Measurements from ENCODE around the gene RASSF5.

Gene RASSF5

DNA sequence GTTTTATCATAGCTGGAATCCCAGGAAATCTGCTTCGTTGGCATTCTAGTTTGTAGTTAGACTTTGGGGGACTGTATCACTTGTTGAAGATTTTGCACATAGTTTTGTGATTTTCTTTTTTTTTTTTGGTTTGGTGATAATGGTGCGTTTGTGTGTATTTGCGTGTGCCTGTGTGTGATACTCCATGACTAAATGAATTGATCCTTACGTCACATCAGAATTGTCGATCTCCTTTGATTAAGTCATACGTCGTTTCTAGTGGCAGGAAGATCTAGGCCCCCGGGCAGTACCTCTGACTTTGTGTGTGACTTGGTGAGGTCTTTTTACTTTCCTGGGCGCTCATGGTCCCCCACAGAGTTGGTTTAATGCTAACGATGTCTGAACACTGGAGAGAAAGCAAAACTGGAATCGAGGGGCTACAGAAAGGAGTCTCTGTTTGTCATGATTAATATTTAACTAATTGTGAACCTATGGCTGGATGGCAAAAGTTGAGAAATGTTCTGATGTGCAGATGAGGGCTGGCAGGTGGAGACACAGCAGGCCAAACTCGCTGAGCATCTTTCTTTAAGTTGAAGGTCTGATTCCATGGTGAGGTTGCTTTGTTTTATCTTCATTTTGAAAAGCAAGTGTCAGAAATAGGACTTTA, 2.4 kb downstream of the RASSF5 start:
- no peak overlapping the region for H3K4me2 ChIP-seq (ENCODE audit: low read depth, low read length)
- peaks cover 15% of the 10 kb centered on the region for H3K27me3 ChIP-seq (replicated peaks; ENCODE audit: insufficient read depth, low read length)
- no peak overlapping the region for H2AFZ ChIP-seq (ENCODE audit: low read length)
- no peaks in the 10 kb centered on the region for H3K9me3 ChIP-seq (replicated peaks; ENCODE audit: insufficient read depth, low read length)
- H3K4me3 ChIP-seq (ENCODE audit: low read length) = no peak overlapping the region
- TF ChIP-seq EZH2 (optimal IDR thresholded peaks at IDR 0.05; ENCODE audit: low read depth, low read length) (no peak), EZH2phosphoT487 (IDR thresholded peaks at IDR 0.05; ENCODE audit: low read length) (no peak)
- TF ChIP-seq, protein P1, sequence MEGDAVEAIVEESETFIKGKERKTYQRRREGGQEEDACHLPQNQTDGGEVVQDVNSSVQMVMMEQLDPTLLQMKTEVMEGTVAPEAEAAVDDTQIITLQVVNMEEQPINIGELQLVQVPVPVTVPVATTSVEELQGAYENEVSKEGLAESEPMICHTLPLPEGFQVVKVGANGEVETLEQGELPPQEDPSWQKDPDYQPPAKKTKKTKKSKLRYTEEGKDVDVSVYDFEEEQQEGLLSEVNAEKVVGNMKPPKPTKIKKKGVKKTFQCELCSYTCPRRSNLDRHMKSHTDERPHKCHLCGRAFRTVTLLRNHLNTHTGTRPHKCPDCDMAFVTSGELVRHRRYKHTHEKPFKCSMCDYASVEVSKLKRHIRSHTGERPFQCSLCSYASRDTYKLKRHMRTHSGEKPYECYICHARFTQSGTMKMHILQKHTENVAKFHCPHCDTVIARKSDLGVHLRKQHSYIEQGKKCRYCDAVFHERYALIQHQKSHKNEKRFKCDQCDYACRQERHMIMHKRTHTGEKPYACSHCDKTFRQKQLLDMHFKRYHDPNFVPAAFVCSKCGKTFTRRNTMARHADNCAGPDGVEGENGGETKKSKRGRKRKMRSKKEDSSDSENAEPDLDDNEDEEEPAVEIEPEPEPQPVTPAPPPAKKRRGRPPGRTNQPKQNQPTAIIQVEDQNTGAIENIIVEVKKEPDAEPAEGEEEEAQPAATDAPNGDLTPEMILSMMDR (IDR thresholded peaks at IDR 0.05; ENCODE audit: low read length) = no peak
- no peak overlapping the region for H3K27ac ChIP-seq (ENCODE audit: low read length)
- H3F3A ChIP-seq (ENCODE audit: insufficient read depth, low read length) = no peaks in the 10 kb centered on the region; the same call in 1 of the 2 replicates
- H4K20me1 ChIP-seq (ENCODE audit: insufficient read depth, low read length) = no peaks in the 10 kb centered on the region
- peaks cover 15% of the 10 kb centered on the region for H3K4me1 ChIP-seq (ENCODE audit: low read length)
- no peak for DNase-seq
- H3K79me2 ChIP-seq (ENCODE audit: low read length) = no peaks in the 10 kb centered on the region
- H3K9me2 ChIP-seq (replicated peaks; ENCODE audit: insufficient read depth, low read length) = no peaks in the 10 kb centered on the region
- no peaks in the 10 kb centered on the region for H3K36me3 ChIP-seq (replicated peaks; ENCODE audit: insufficient read depth, low read length)
- H3K9ac ChIP-seq (ENCODE audit: low read length) = no peak overlapping the region

DNA sequence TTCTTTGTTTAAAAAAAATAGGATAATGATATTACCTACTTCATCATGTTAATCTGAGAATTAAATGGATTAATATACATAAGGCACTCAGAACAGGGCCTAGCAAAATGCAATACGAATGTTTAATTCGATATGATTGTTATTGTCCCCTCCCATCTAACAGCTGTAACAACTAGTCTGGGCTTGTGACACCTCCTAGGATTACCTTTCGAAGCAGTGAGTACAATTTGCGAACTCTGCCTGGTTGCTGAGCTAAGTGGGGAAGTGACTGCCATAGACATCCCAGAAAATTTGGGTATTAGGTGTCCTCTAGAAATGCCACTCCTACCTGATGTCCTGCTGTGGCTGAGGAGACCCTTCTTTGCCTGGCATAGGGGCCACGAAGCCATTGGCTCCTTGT, 3.0 kb downstream of the RASSF5 start:
- H3K4me1 ChIP-seq (ENCODE audit: low read length) = peaks cover 21% of the 10 kb centered on the region
- H2AFZ ChIP-seq (ENCODE audit: low read length) = no peak overlapping the region
- H3K9me2 ChIP-seq (replicated peaks; ENCODE audit: insufficient read depth, low read length) = no peaks in the 10 kb centered on the region
- H3K36me3 ChIP-seq (replicated peaks; ENCODE audit: insufficient read depth, low read length) = no peaks in the 10 kb centered on the region
- H3K9me3 ChIP-seq (replicated peaks; ENCODE audit: insufficient read depth, low read length) = no peaks in the 10 kb centered on the region
- no peak overlapping the region for H3K4me2 ChIP-seq (ENCODE audit: low read depth, low read length)
- no peak overlapping the region for H3K4me3 ChIP-seq (ENCODE audit: low read length)
- DNase-seq = no peak
- H4K20me1 ChIP-seq (ENCODE audit: insufficient read depth, low read length) = no peaks in the 10 kb centered on the region
- H3F3A ChIP-seq (ENCODE audit: insufficient read depth, low read length) = no peaks in the 10 kb centered on the region; the same call in 1 of the 2 replicates
- H3K9ac ChIP-seq (ENCODE audit: low read length) = no peak overlapping the region
- TF ChIP-seq EZH2phosphoT487 (IDR thresholded peaks at IDR 0.05; ENCODE audit: low read length) (no peak), EZH2 (optimal IDR thresholded peaks at IDR 0.05; ENCODE audit: low read depth, low read length) (no peak)
- TF ChIP-seq, protein P1 (IDR thresholded peaks at IDR 0.05; ENCODE audit: low read length) = no peak
- no peak overlapping the region for H3K27ac ChIP-seq (ENCODE audit: low read length)
- H3K79me2 ChIP-seq (ENCODE audit: low read length) = no peaks in the 10 kb centered on the region
- H3K27me3 ChIP-seq (replicated peaks; ENCODE audit: insufficient read depth, low read length) = peaks cover 15% of the 10 kb centered on the region

- TF ChIP-seq, protein P1 (IDR thresholded peaks at IDR 0.05; ENCODE audit: low read length) = no peak
- TF ChIP-seq EZH2phosphoT487 (IDR thresholded peaks at IDR 0.05; ENCODE audit: low read length) (no peak), EZH2 (optimal IDR thresholded peaks at IDR 0.05; ENCODE audit: low read depth, low read length) (no peak)
- Histone ChIP-seq H3K9me3 (replicated peaks; ENCODE audit: insufficient read depth, low read length) (no peaks in the 10 kb centered on the region), H3K4me1 (ENCODE audit: low read length) (peaks cover 30% of the 10 kb centered on the region), H3K9ac (ENCODE audit: low read length) (no peak overlapping the region), H3K79me2 (ENCODE audit: low read length) (no peaks in the 10 kb centered on the region), H3K36me3 (replicated peaks; ENCODE audit: insufficient read depth, low read length) (no peaks in the 10 kb centered on the region), H4K20me1 (ENCODE audit: insufficient read depth, low read length) (no peaks in the 10 kb centered on the region), H3K9me2 (replicated peaks; ENCODE audit: insufficient read depth, low read length) (no peaks in the 10 kb centered on the region), H3F3A (ENCODE audit: insufficient read depth, low read length) (peaks cover under 1% of the 10 kb centered on the region; the same call in 1 of the 2 replicates), H3K27me3 (replicated peaks; ENCODE audit: insufficient read depth, low read length) (peaks cover 15% of the 10 kb centered on the region), H3K27ac (ENCODE audit: low read length) (no peak overlapping the region), H3K4me3 (ENCODE audit: low read length) (no peak overlapping the region), H3K4me2 (ENCODE audit: low read depth, low read length) (no peak overlapping the region), H2AFZ (ENCODE audit: low read length) (no peak overlapping the region)
- no peak for DNase-seq
Observed at GRCh38 chr1:206511362-206512057, 4.2 kb downstream of the RASSF5 start.

All from MM.1S (cell line).